Activated T-cell treated with anti-CD3 and anti-CD28 coated beads for 48 hours (primary cell): Measurements from ENCODE around the gene ABCD3.

Source experiments
- DNase-seq: peaks from one replicate; pipeline ENCODE4 v3.0.0-alpha.2; 2020; ENCODE audit warnings: low read depth

ABCD3 gene

DNA sequence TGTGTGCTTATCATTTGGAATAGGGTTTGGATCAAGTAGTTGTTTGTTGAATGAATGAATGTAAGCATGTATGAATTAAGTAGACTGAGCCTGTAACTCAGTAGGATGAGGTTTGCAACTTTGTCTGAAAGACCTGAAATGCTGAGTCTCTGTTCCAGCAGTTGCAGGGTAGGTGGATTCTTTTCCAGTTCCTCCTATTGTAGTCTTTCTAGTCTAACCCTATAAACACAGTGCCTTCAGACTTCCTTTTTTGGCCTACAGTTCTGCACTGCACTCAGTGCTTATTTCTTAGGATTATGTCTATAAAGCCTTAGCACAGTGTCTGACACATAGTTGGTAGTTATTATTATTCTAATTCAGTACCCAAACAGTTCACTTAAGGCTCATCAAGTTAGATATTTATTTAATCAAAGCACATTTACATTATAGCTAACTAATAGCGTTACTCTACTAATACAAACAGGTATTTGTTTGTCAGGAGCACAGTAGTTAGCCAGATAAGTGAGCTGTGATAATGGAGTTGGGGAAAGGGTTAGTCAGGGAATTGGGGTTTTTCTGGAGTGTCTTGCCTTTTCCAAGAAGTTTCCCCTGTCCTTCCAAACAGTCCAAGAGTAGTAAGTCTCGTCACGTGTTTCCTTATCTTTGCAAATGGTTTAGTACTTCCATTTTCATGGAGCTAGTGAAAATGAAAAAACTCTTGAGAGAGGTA, 45.0 kb downstream of the ABCD3 start:
- DNase-seq, result no peak

DNA sequence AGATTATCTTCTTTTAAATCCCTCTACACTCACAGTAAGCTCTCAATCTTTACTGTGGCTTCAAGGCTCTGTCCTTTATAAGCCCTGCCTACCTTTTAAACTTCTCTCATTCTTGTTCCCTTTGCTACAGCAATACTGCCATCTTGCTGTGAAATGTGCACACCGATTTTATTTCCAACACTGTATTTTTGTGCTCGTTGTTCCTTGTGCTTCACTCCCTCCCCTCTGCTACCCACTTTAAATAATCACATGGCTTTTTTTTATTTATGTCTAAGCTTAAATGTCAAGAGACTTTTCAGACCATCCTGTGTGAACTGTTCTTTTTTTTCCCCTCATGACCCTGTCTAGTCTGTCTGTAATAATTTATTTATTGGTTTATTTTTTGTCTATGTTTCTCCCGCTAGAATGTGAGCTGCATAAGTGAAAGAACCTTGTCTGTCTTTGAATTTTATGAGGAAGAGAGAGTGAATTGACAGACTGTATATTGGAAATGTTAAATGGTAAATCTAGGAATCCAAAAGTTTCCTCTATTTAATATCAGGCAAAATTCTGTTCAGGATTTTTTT, 45.7 kb downstream of the ABCD3 start:
- no peak for DNase-seq

DNA sequence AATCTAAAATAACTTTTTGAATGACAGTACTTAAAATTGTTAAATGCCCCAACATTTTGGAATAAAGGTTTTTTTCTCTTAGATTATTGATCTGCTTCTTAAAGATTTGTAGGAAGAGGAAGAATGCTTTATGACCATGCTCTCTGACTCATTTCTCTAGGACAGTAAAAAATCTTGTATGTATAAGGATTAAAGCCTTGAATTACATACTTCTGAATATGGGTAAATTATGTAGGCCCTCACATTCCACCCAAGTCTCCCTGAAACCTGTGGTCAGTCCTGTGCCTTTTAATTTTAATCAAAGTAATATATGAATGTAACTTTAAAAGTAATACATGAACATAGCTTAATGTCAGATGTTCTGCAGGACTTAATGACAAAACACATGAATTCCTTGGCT, 50.5 kb downstream of the ABCD3 start:
- no peak for DNase-seq

DNA sequence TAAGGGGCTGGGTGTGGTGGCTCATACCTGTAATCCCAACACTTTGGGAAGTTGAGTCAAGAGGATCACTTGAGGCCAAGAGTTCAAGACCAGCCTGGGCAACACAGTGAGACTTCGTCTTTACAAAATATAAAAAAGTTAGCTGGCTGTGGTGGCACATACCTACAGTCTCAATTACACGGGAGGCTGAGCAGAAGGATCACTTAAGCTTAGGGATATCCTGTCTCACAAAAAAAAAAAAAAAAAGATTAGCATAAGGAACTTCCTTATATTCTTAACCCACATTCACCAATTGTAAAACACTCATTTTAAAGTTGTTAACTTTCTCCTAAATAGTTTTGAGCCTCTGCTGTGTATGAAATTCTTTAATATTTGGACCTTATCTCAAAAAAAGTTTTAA, 53.1 kb downstream of the ABCD3 start:
- DNase-seq, result no peak

DNA sequence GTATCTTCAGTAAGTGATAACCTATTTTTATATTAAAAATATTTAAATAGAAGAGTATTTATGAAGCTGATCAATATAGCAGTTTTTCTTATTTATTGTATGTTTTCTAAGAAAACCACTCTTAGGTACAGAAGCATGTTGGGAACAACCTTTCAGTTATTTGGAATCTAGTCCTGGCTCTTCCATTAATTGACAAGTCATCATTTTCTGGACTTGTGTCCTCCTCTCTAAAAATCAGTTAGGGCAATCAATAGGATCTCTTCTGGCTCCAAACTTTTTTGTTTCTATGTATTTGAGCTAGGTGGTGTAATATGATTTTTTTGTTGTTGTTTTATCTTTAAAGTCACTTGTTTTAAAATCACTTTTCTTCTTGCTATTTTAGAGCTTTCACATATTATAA, 57.0 kb downstream of the ABCD3 start:
- no peak for DNase-seq

DNA sequence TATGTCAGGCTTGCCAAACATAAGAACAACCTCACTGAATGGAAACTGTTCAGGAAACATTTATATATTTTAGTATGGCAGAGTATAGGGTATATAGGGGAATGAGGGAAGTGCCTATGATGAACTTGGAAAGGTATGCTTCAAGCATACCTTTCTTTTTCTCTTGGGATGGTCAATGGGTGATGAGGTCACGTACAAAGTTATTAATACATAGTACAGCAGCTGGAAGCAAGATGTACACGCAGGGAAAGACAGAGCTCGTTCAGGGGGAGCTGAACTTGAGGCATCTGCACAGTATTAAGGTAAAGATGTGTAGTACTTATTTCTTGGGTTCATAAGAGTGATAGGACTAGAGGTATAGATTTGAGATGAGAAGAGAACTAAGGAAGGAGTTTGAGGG, 61.5 kb downstream of the ABCD3 start:
- no peak for DNase-seq

DNA sequence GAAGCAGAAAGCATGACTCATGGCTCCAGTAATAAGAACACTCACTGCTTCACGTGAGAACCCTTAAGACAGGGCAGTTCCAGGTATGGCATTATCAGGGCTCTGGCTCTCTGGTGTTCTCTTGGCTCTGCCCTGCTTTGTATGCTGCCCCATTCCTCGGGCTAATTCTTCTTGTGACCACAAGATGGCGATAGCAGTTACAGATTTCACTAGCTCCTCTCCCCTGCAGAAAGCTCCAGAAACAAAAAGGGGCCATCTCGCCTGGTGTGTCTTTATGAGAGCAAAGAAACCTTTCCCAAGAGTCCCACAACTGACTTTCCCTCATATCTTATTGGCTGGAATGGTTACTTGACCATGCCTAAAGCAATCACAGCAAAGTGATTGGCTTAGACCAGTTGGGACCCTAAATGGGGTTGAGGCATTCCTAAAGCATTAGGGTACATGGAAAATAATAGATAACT, 63.3 kb downstream of the ABCD3 start:
- DNase-seq, result no peak

DNA sequence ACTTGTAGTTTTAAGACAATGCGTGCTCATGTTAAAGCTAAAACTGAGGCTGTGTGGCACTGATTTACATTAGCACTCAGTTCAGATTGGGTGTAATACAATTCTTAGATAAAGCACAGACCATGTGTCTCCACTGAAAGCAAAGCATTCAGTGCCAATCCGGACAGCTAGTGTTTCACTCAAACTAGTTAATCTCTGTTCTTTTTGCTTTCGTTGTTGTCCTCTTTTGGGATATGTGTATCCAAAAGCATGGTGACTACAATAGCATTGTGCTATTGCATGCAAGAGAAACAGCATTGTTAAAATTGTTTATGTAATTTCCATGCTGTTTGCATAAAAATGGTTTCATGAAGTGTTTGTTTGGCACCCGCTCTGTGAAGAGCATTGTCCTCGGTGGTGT, 68.8 kb downstream of the ABCD3 start:
- DNase-seq, result no peak

DNA sequence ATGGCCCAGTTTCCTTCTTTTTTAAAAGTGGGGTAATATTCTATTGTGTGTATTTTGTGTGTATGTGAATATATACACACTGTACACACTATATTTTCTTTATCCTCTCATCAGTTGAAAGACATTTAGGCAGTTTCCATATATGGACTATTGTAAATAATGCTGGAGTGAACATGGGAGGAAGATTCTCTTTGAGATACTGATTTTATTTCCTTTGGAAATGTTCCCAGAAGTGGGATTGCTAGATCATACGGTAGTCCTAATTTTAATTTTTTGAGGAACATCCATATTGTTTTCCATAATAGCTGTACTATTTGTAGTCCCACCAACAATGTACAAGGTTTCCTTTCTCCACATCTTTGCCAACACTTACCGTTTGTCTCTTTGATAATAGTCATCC, 72.4 kb downstream of the ABCD3 start:
- DNase-seq, result no peak

DNA sequence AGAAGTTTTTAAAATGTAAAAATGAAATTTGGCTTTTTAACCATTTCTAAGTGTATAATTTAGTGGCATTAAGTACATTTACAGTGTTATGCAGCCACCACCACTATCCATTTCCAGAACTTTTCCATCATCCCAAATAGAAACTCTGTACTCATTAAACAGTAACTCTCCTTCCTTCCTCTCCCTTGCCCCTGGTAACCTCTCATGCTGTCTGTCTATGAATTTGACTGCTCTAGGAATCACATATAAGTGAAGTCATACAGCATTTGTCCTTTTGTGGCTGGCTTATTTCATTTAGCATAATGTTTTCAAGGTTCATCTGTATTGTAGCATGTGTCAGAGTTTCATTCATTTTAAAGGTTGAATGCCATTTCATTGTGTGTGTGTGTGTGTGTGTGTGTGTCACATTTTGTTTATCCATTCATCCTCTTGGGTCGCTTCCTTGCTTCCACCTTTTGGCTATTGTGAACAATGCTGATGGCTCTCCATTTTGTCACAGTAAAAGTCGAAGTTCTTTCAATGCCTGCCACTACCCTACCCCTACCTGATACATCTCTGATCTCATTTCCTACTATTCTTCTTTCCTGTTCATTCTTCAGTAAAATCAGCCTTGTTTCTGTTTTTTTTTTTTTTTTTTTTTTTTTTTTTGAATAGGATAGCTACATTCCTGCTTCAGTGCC, 78.0 kb downstream of the ABCD3 start:
- no peak for DNase-seq

DNA sequence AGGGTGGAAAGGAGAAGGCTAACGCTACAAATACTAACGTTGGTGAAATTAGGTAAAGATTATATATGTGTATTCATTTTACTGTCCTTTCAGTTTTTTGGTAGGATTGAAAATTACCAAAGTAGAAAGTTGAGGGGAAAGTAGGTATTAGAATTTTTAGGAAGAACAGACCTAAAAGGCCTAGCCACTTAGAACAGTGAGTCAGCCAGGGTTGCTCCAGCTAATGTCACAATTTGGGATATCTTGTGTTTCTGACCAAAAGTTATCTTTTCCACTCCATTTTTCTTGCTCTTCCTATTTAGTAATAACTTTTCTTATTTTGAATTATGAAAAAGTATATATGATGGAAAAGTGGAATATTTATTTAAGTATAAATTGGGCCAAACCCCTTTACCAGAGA, 83.2 kb downstream of the ABCD3 start:
- DNase-seq, result no peak

DNA sequence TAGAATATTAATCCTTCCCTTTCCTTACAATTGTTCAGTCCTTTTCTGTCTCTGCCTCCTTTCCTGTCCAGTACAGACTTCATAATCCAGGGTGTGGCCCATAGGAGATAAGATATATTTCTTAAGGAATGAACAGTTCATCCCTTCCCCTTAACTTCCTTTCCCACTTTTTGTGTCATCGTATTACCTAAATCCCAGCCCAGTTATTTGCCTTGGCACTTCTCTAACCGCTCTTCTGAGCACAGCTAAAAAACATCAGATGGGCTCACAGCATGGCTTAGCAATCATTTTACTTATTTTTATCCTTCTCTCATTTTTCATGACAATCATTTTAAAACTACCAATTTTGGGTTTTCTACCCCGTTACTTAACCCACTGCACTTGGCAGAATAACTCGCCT, 83.7 kb downstream of the ABCD3 start:
- no peak for DNase-seq

DNA sequence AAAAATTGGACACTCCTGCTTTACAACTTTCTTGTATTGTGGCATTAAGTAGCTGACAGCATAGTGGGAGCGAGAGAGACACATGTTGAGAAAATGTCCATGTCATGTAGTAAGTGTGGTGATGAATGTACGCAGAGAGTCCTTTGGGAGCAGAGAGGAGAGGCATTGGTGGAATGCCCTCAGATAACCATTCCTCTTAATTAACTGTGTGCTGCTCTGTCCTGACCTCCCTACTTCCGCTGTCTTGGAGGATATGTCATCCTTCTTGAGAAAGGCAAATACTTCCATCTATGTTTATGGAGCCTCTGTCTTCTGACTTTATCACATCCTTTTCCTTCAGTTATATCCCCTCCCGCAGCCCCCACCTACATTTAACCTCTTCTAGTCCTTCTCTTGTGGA, 85.0 kb downstream of the ABCD3 start:
- no peak for DNase-seq

DNA sequence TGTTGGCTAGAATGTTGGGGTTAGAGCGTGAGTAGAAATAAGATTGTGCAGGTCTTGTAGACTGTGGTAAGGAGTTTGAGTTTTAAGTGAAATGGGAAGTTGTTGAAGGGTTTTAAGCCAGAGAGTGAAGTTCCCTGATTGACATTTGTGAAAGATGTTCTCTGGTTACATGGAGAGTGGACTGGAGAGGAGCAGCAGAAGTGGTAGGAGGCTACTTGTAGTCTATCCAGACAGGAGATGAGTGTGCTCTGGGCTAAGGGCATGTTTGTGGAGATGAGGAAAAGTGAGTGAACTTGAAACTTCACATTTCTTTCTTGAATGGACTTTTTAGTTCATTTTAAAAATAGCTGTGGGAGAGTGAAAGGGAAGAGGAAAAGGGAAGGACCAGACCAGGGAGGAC, 86.4 kb downstream of the ABCD3 start:
- no peak for DNase-seq

DNA sequence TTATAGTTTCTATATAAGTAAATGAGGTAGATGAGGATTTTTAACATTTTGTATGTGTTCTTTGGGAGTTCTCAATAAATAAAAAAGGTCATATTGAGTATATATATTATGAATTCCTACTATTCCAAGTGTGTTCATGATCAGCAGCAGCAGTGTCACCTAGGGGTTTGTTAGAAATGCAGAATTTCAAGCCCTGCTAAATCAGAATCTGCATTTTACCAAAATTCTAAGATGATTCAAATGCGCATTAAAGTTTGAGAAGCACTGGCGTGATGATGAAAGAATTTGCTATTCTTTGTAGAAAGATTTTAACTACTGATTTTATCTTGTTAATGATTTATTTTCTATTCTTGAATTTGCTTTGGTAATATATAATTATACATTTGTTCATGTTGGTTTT, 94.6 kb downstream of the ABCD3 start:
- no peak for DNase-seq

DNA sequence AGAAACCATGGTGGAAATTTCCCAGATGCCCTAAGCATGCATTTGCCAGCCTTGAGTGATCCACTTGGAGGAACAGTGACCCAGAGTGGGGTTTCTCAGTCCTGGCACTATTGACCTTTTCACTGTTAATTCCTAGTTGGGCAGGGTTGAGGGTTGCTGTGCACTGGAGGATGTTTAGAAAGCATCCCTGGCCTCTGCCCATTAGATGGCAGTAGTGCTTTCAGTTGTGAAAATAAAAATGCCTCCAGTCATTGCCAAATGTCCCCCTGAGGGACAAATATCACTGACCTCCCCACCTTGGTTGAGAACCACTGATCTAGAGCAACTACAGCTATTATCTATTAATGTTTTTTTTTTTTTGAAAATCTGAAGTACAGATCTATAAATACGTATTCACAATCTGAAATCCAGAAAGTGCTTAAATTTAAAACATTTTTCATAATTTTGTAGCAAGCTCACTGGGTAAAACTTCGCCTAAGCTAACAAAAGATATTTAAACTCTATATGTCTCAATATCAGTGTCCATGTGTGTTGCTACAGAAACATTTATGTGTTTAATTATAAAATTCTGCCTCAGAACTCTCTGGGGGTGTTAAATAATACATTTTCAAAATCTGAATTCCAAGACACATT, 96.0 kb downstream of the ABCD3 start:
- DNase-seq, result no peak

DNA sequence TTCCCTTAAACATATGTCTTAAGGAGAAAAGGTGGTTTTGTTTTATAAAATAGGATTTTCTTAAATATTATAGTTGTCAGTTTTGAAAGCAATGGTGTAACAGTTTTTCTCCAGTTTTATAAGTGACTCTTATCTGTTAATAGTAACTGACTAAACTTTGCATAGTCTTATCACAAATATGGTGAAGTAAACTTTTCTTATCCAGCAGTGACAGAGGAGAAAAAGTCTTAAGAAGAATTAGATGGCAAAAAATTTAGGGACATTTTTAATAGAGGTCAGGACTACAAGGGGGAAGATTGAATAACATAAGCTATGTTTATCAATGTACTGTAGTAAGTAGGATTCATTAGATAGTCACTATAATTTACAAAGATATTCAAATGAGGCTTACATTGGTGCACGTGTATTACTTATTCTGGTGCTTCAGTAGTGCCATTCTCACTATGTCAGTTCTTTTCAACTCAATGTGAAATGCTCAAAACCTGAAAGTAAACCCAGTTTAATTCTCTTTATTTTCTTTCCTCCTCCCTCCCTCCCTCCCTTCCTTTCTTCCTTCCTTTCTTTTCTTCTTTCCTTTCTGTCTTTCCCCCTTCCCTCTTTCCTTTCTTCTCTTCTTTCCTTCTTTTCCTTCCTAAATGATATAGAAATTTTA, 97.2 kb downstream of the ABCD3 start:
- no peak for DNase-seq

DNA sequence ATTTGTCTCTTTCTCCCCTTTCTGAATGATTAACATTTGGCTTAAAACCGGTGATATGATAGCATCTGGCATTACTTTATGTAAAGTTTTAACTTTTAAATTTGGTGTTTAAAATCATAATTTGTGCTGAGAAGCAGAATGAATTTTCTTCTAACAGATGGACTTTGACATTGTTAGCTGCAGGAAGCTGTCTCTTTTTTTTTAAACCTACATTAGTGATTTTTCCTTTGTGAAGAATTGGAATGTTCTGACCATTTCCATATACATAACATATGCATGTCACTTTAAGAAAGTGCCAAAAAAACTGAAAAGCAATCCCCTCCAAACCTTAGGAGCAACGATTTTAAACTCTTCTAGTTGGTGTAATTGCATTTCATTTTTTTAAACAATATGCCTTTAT, 101.2 kb downstream of the ABCD3 start:
- no peak for DNase-seq

DNA sequence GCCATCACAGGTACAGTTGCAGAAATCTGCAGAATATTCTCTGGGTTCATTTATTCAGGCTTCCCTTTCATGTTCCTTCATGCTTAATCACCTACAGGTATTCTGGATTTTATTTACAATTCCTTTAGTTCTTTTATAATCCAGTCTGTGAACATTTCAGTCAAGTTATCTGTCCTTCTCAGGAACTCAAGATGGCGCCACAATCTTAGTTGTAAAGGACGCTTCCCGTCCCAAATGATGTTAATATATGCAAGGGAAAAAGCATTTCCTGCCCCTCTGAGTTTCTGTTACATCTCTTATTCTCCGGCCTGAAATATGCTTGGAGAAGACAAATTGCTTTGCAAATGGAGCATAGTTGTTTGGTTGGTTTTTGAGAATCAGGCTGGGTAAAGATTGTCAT, 104.1 kb downstream of the ABCD3 start:
- DNase-seq, result no peak

DNA sequence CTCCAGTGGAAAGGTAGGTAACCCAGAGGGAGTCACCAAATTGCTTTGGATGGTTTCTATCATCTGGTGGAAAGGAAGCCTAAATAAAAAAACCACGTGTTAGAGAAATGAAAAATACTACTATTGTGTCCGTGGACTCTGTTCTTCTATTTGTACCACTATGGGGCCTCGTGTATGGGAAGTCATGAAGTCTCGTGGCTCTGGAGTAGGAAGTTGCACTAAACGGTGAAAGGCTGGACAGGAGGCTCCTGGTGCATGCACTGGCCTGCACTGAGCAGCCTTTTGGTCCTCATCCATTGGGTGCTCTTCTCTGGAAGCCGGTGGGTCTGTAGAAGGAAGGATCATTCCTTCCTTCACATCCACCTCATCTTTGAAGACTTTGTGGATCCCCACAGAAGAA, 106.3 kb downstream of the ABCD3 start:
- no peak for DNase-seq

DNA sequence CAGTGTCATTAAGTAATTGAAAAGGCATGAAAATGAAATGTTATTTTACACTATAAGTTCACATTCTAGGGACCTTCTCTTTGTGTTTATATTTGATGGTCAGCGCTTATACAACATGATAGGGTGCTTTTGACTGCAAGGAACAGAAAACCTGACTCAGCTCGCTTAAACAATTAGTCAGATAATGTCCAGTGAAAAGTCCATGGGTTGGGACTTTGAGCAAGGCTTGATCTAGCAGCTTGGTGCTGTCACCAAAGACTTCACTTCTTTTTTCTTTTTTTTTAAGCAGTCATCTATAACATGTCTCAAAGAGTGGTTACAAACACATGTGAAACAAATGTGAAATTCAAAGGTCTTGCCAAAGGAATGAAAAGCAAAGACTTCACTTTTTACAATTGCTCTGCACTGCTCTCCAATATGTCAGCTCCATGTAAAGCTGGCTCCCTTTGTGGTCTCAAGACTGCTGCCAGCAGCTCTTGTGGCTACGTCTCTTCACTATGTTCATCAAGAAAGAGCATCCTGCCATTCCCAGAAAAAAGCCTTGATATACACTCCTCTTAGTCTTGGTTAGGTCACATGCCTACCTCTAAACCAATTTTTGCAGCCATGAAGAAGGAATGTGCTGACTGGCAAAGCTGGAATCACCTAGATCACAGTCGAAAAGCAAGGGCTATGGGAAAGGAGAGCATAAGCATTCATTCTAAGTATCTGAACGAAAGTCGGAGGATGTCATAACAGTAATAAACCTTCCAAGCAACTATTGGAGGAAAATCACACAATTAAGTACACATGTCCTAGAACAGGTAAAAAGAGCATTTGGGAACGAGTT, 108.2 kb downstream of the ABCD3 start:
- no peak for DNase-seq
